ENCODE measurements around the gene KRTAP5-8.
"Not testable (repeated sequence)": the region's sequence is repeated elsewhere in the genome, so short reads cannot be mapped to it uniquely, and the experiment has no call there.

GRCh38 chr11:71539971-71540370 is 2.1 kb downstream of the KRTAP5-8 start:
- TF ChIP-seq ELF4 (IDR thresholded peaks at IDR 0.05); L3MBTL2 (conservative IDR thresholded peaks at IDR 0.05); SP1 (IDR thresholded peaks at IDR 0.05); PKNOX1 (IDR thresholded peaks at IDR 0.05); FOXK2 (IDR thresholded peaks at IDR 0.05); SUZ12 (IDR thresholded peaks at IDR 0.05); FOXA1 (IDR thresholded peaks at IDR 0.05); NFRKB (IDR thresholded peaks at IDR 0.05); BHLHE40 (IDR thresholded peaks at IDR 0.05; ENCODE audit: borderline replicate concordance); HDGF (IDR thresholded peaks at IDR 0.05; ENCODE audit: borderline replicate concordance); FOXM1 (IDR thresholded peaks at IDR 0.05; ENCODE audit: borderline replicate concordance): not testable (repeated sequence)
